Mesenchymal stem cell (in vitro differentiated cells and primary cell): Measurements from ENCODE around the gene SZT2.
"Not testable (repeated sequence)": the region's sequence is repeated elsewhere in the genome, so short reads cannot be mapped to it uniquely, and the experiment has no call there.

Experiments
- DNase-seq: peaks from one replicate; pipeline ENCODE4 v3.0.0-alpha.2; 2013
- H2AFZ ChIP-seq: one replicate; pipeline ENCODE4 v1.6.1; 2013; ENCODE audit warnings: low read depth, mild to moderate bottlenecking, control low read depth, inconsistent platforms, low read length, moderate library complexity
- H2AK5ac ChIP-seq: 2 replicates; pipeline ENCODE4 v1.6.1; 2013; ENCODE audit warnings: low read length, moderate library complexity, mild to moderate bottlenecking, inconsistent platforms; ENCODE audit not compliant: severe bottlenecking
- H2BK120ac ChIP-seq: one replicate; pipeline ENCODE4 v1.6.1; 2013; ENCODE audit warnings: low read depth, mild to moderate bottlenecking, inconsistent platforms, low read length, moderate library complexity
- H2BK12ac ChIP-seq, 2 experiments: one replicate each; pipeline ENCODE4 v1.6.1; 2013; ENCODE audit warnings: inconsistent platforms in 2 of 2, low read length in 2 of 2, mild to moderate bottlenecking in 2 of 2, moderate library complexity in 2 of 2, control low read depth in 1 of 2
- H2BK15ac ChIP-seq: one replicate; pipeline ENCODE4 v1.6.1; 2013; ENCODE audit warnings: mild to moderate bottlenecking, low read depth, inconsistent platforms; ENCODE audit not compliant: poor library complexity, severe bottlenecking
- H2BK5ac ChIP-seq: 2 replicates; pipeline ENCODE4 v1.6.1; 2013; ENCODE audit warnings: low read depth, mild to moderate bottlenecking, low read length, control low read depth, inconsistent platforms; ENCODE audit not compliant: poor library complexity, severe bottlenecking
- H3K14ac ChIP-seq, 2 experiments: one replicate each; pipeline ENCODE4 v1.6.1; 2013; ENCODE audit warnings: inconsistent platforms in 2 of 2, low read length in 2 of 2, control low read depth in 1 of 2, mild to moderate bottlenecking in 1 of 2, moderate library complexity in 1 of 2
- H3K18ac ChIP-seq, 2 experiments: one replicate each; pipeline ENCODE4 v1.6.1; 2013; ENCODE audit warnings: inconsistent platforms in 2 of 2, low read length in 2 of 2, control low read depth in 1 of 2, low read depth in 1 of 2, mild to moderate bottlenecking in 1 of 2
- H3K23ac ChIP-seq, 2 experiments: one replicate each; pipeline ENCODE4 v1.6.1; 2013; ENCODE audit warnings: inconsistent platforms in 2 of 2, low read length in 2 of 2, mild to moderate bottlenecking in 2 of 2, moderate library complexity in 2 of 2, control low read depth in 1 of 2
- H3K27ac ChIP-seq: 2 replicates; pipeline ENCODE4 v1.5.1; 2013; ENCODE audit warnings: mild to moderate bottlenecking, moderate library complexity, low read length, control low read depth, inconsistent platforms; ENCODE audit not compliant: poor library complexity, severe bottlenecking
- H3K27me3 ChIP-seq, 2 experiments: 2 replicates each; pipeline versions ENCODE4 v1.6.1 to v1.7.0; 2013; ENCODE audit warnings: low read length in 2 of 2, mild to moderate bottlenecking in 2 of 2, moderate library complexity in 2 of 2, control low read depth in 1 of 2, inconsistent platforms in 1 of 2; ENCODE audit not compliant: control insufficient read depth in 1 of 2, insufficient read depth in 1 of 2
- H3K36me3 ChIP-seq, 2 experiments: 2 replicates each; pipeline versions ENCODE4 v1.6.1 to v1.7.0; 2013; ENCODE audit warnings: low read length in 2 of 2, control low read depth in 1 of 2, inconsistent platforms in 1 of 2, low read depth in 1 of 2, mild to moderate bottlenecking in 1 of 2; ENCODE audit not compliant: insufficient read depth in 2 of 2, control insufficient read depth in 1 of 2
- H3K4ac ChIP-seq, 2 experiments: one replicate each; pipeline ENCODE4 v1.6.1; 2013; ENCODE audit warnings: inconsistent platforms in 2 of 2, low read length in 2 of 2, mild to moderate bottlenecking in 2 of 2, moderate library complexity in 2 of 2, control low read depth in 1 of 2, low read depth in 1 of 2
- H3K4me1 ChIP-seq: 2 replicates; pipeline ENCODE4 v1.6.1; 2013; ENCODE audit warnings: low read depth, low read length, control low read depth; ENCODE audit not compliant: control insufficient read depth, insufficient read depth
- H3K4me2 ChIP-seq: 2 replicates; pipeline ENCODE4 v1.6.1; 2013; ENCODE audit warnings: low read length, mild to moderate bottlenecking, inconsistent platforms; ENCODE audit not compliant: poor library complexity, severe bottlenecking
- H3K4me3 ChIP-seq, 2 experiments: 2 replicates each; pipeline versions ENCODE4 v1.5.1 to v1.7.0; 2013; ENCODE audit warnings: low read length in 2 of 2, mild to moderate bottlenecking in 2 of 2, control low read depth in 1 of 2, low read depth in 1 of 2; ENCODE audit not compliant: insufficient read depth in 1 of 2
- H3K79me1 ChIP-seq: replicated peaks from 2 replicates; pipeline ENCODE4 v1.6.1; 2013; ENCODE audit warnings: mild to moderate bottlenecking, control low read depth, low read length, inconsistent platforms; ENCODE audit not compliant: poor library complexity, severe bottlenecking
- H3K9ac ChIP-seq: 2 replicates; pipeline ENCODE4 v1.7.0; 2013; ENCODE audit warnings: mild to moderate bottlenecking, low read length, moderate library complexity
- H3K9me3 ChIP-seq: 2 replicates; pipeline ENCODE4 v1.7.0; 2013; ENCODE audit warnings: mild to moderate bottlenecking, low read length; ENCODE audit not compliant: control insufficient read depth
- H4K8ac ChIP-seq: one replicate; pipeline ENCODE4 v1.6.1; 2013; ENCODE audit warnings: inconsistent platforms, mild to moderate bottlenecking, low read length, moderate library complexity
- H4K91ac ChIP-seq: one replicate; pipeline ENCODE4 v1.6.1; 2013; ENCODE audit warnings: mild to moderate bottlenecking, low read length, inconsistent platforms
- WGBS: methylation state at CpG from one replicate; pipeline ENCODE4 v1.1.7; 2013; ENCODE audit warnings: mixed read lengths; 5-methylcytosine and 5-hydroxymethylcytosine counted together

The SZT2 gene

GRCh38 chr1:43472087-43472462, 82.4 kb downstream of the SZT2 start:
- peak overlapping the region; percentile 83 for H2BK5ac ChIP-seq
- peak overlapping the region; percentile 55 for H2BK120ac ChIP-seq
- H2BK15ac ChIP-seq = no peak overlapping the region

GRCh38 chr1:43472463-43473151, 82.9 kb downstream of the SZT2 start:
- not testable (repeated sequence) for H3K27me3 ChIP-seq, H3K4me2 ChIP-seq, H2AK5ac ChIP-seq, H4K91ac ChIP-seq, H3K9me3 ChIP-seq, H2BK12ac ChIP-seq, H3K14ac ChIP-seq, H3K36me3 ChIP-seq, H3K79me1 ChIP-seq, H3K4me1 ChIP-seq, H2AFZ ChIP-seq, H3K4me3 ChIP-seq, H3K23ac ChIP-seq, H4K8ac ChIP-seq, H3K4ac ChIP-seq
- Histone ChIP-seq H2BK5ac (peak overlapping the region; percentile 60), H2BK120ac (peak overlapping the region; percentile 58), H3K27ac (peak overlapping the region; percentile 96), H3K9ac (peak overlapping the region; percentile 66), H2BK15ac (peak overlapping the region; percentile 57), H3K18ac (peak overlapping the region; percentile 65 to 84)
- DNase-seq = peak; percentile 93
- WGBS = 7% methylated on average over 3 of the region's 6 CpGs

More at GRCh38 chr1:43472087-43472462, 82.4 kb downstream of the SZT2 start:
- Histone ChIP-seq H3K36me3 (no peaks in the 10 kb centered on the region), H3K4ac (peak overlapping the region in 1 of 2 experiments; percentile 46), H3K18ac (no peak overlapping the region), H3K14ac (no peak overlapping the region), H3K9ac (peak overlapping the region; percentile 66), H3K79me1 (no peaks in the 10 kb centered on the region), H3K4me2 (no peak overlapping the region), H2AK5ac (peak overlapping the region; percentile 38), H3K9me3 (no peaks in the 10 kb centered on the region), H2AFZ (no peak overlapping the region), H4K91ac (peak overlapping the region; percentile 7), H2BK12ac (peak overlapping the region in 1 of 2 experiments; percentile 38), H3K27me3 (no peaks in the 10 kb centered on the region), H3K23ac (no peak overlapping the region), H3K4me3 (no peak overlapping the region), H3K27ac (peak overlapping the region; percentile 84), H4K8ac (no peak overlapping the region), H3K4me1 (peaks cover 8% of the 10 kb centered on the region)
- 90% methylated on average over 4 of the region's 5 CpGs for WGBS
- DNase-seq = no peak

GRCh38 chr1:43473463-43473862, 83.8 kb downstream of the SZT2 start:
- Histone ChIP-seq H3K4me1 (peaks cover 8% of the 10 kb centered on the region), H3K9me3 (no peaks in the 10 kb centered on the region), H3K27ac (peak overlapping the region; percentile 88), H3K23ac (no peak overlapping the region), H3K27me3 (no peaks in the 10 kb centered on the region), H3K4me2 (no peak overlapping the region), H2AK5ac (peak overlapping the region; percentile 66), H3K9ac (no peak overlapping the region), H3K4me3 (no peak overlapping the region), H4K8ac (no peak overlapping the region), H3K18ac (no peak overlapping the region), H2BK120ac (no peak overlapping the region), H3K4ac (no peak overlapping the region), H2BK15ac (no peak overlapping the region), H2BK12ac (no peak overlapping the region), H3K14ac (no peak overlapping the region), H3K36me3 (no peaks in the 10 kb centered on the region), H3K79me1 (no peaks in the 10 kb centered on the region), H2BK5ac (no peak overlapping the region), H4K91ac (no peak overlapping the region), H2AFZ (no peak overlapping the region)
- WGBS = 93% methylated on average over 2 of the region's 4 CpGs
- DNase-seq = no peak

- peak overlapping the region; percentile 15 for H2BK5ac ChIP-seq
- peak overlapping the region; percentile 54 for H2BK120ac ChIP-seq
- not testable (repeated sequence) for H3K27me3 ChIP-seq, H3K4ac ChIP-seq, H3K36me3 ChIP-seq, H3K79me1 ChIP-seq, H3K4me2 ChIP-seq, H3K4me1 ChIP-seq, DNase-seq, H3K9me3 ChIP-seq, H3K4me3 ChIP-seq, H3K14ac ChIP-seq, H3K23ac ChIP-seq, H3K9ac ChIP-seq, H2AFZ ChIP-seq
- H4K91ac ChIP-seq = peak overlapping the region; percentile 79
- H2BK15ac ChIP-seq = peak overlapping the region; percentile 60
- H2BK12ac ChIP-seq = peak overlapping the region in 1 of 2 experiments; percentile 65
- H2AK5ac ChIP-seq = peak overlapping the region; percentile 89
- peak overlapping the region; percentile 78 for H3K27ac ChIP-seq
- H3K18ac ChIP-seq = peak overlapping the region; percentile 18 to 74
- WGBS = 50% methylated on average over 5 of the region's 10 CpGs
- peak overlapping the region; percentile 95 for H4K8ac ChIP-seq
These were observed 86.1 kb downstream of the SZT2 start for GRCh38 chr1:43475611-43476401.
